K562 (cell line): ENCODE data around the gene TMPRSS9. TPM values are rescaled to one million over a fixed set of nuclear protein-coding genes. Genes with fewer than 3 reads are reported as not detected.
A peak's percentile ranks its signal among the peaks of the same experiment; 100 is the strongest.

Source experiments
- BCOR ChIP-seq: fragments of 450-650 bp; IDR thresholded peaks from 2 replicates; pipeline ENCODE4 v1.6.1; 2016
- CBX5 ChIP-seq: IDR thresholded peaks from 2 replicates; pipeline ENCODE4 v1.6.1; 2014; ENCODE audit warnings: low read depth, borderline replicate concordance
- CHCHD3 ChIP-seq: fragments of 250-450 bp; sonication (Bioruptor Pico); IDR thresholded peaks from 2 replicates; pipeline ENCODE4 v2.1.2; 2022; ENCODE audit warnings: mild to moderate bottlenecking
- CREB3L1 ChIP-seq: fragments of 450-650 bp; IDR thresholded peaks from 2 replicates; pipeline ENCODE4 v1.6.1; 2014; ENCODE audit warnings: low read depth, mild to moderate bottlenecking, moderate library complexity, borderline replicate concordance
- CTBP1 ChIP-seq: fragments of 450-650 bp; IDR thresholded peaks from 2 replicates; pipeline ENCODE4 v1.6.1; 2016; ENCODE audit warnings: borderline replicate concordance
- CUX1 ChIP-seq: fragments of 200-800 bp; sonication (Bioruptor generic); IDR thresholded peaks from 2 replicates; pipeline ENCODE4 v1.6.1; 2016; ENCODE audit warnings: missing genetic modification characterization, missing compliant biosample characterization
- EWSR1 ChIP-seq: fragments of 450-650 bp; IDR thresholded peaks from 2 replicates; pipeline ENCODE4 v1.6.1; 2018; ENCODE audit warnings: borderline replicate concordance, mild to moderate bottlenecking, low read depth, moderate library complexity; ENCODE audit not compliant: partially characterized antibody
- GABPB1 ChIP-seq: sonication (generic); formaldehyde crosslinking; IDR thresholded peaks from 2 replicates; pipeline ENCODE4 v1.8.0; 2022; ENCODE audit warnings: mild to moderate bottlenecking, missing genetic modification reagents
- KDM4B ChIP-seq, 2 experiments: fragments of 450-650 bp in 1 of 2; sonication (generic) in 1 of 2; IDR thresholded peaks; 2 replicates each; pipeline ENCODE4 v1.6.1; 2016 to 2017; ENCODE audit warnings: borderline replicate concordance in 2 of 2, antibody characterized with exemption in 1 of 2, low read depth in 1 of 2, mild to moderate bottlenecking in 1 of 2
- LARP7 ChIP-seq: fragments of 450-650 bp; IDR thresholded peaks from 2 replicates; pipeline ENCODE4 v1.6.1; 2016
- NONO ChIP-seq, 2 experiments: fragments of 200-400 bp in 1 of 2; fragments of 450-650 bp in 1 of 2; formaldehyde crosslinking in 1 of 2; IDR thresholded peaks; 2 replicates each; pipeline ENCODE4 v1.6.1; 2017; ENCODE audit warnings: low read depth in 2 of 2, mild to moderate bottlenecking in 2 of 2, moderate library complexity in 2 of 2, low read length in 1 of 2
- POLR2AphosphoS5 ChIP-seq: IDR thresholded peaks from 2 replicates; pipeline ENCODE4 v1.6.1; 2011; ENCODE audit warnings: mild to moderate bottlenecking, low read depth, low read length, moderate library complexity; ENCODE audit not compliant: control insufficient read depth, insufficient read depth
- SMARCB1 ChIP-seq: IDR thresholded peaks from 2 replicates; pipeline ENCODE4 v1.6.1; 2011; ENCODE audit warnings: improper control_type of control experiment, low read depth; ENCODE audit not compliant: insufficient read length
- SOX6 ChIP-seq: fragments of 450-650 bp; IDR thresholded peaks from 2 replicates; pipeline ENCODE4 v1.6.1; 2014; ENCODE audit warnings: mild to moderate bottlenecking
- SP1 ChIP-seq: sonication (generic); formaldehyde crosslinking; IDR thresholded peaks from 2 replicates; pipeline ENCODE4 v1.8.1; 2022; ENCODE audit warnings: mild to moderate bottlenecking, missing genetic modification reagents
- SRF ChIP-seq, 2 experiments: fragments of 250-450, 450-650 bp in 1 of 2; sonication (Bioruptor Pico) in 1 of 2; sonication (generic) in 1 of 2; formaldehyde crosslinking; IDR thresholded peaks; 2 replicates each; pipeline versions ENCODE4 v1.5.0 to v1.5.1; 2020 to 2022; ENCODE audit warnings: mild to moderate bottlenecking in 1 of 2, missing genetic modification reagents in 1 of 2
- SRSF7 ChIP-seq: fragments of 200-400 bp; formaldehyde crosslinking; optimal IDR thresholded peaks from 2 replicates; pipeline ENCODE3; 2017; ENCODE audit warnings: mild to moderate bottlenecking, low read depth, low read length
- ZBED1 ChIP-seq: IDR thresholded peaks from 2 replicates; pipeline ENCODE4 v1.6.1; 2014
- ZBTB1 ChIP-seq: sonication (generic); formaldehyde crosslinking; IDR thresholded peaks from 2 replicates; pipeline ENCODE4 v1.8.1; 2023; ENCODE audit warnings: missing genetic modification reagents, low read depth, mild to moderate bottlenecking, borderline replicate concordance
- ZBTB7A ChIP-seq: IDR thresholded peaks from 2 replicates; pipeline ENCODE4 v1.6.1; 2011; ENCODE audit warnings: low read depth, mild to moderate bottlenecking, low read length, moderate library complexity, borderline replicate concordance; ENCODE audit not compliant: control insufficient read depth
- ZNF24 ChIP-seq: fragments of 450-650 bp; IDR thresholded peaks from 2 replicates; pipeline ENCODE4 v1.6.1; 2016
- ZNF408 ChIP-seq: fragments of 250-450 bp; sonication (Bioruptor Pico); IDR thresholded peaks from 2 replicates; pipeline ENCODE4 v1.4.0; 2020; ENCODE audit warnings: low read depth, mild to moderate bottlenecking, moderate library complexity
- ZNF589 ChIP-seq: fragments of 200-800 bp; sonication (Bioruptor generic); IDR thresholded peaks from 2 replicates; pipeline ENCODE4 v1.6.1; 2016; ENCODE audit warnings: low read depth, missing genetic modification characterization, missing compliant biosample characterization
- polyA plus RNA-seq, 8 experiments: library from polyadenylated mRNA; depleted of rRNA in 4 of 8; stranded (reverse) in 5 of 8; unstranded in 3 of 8; fragments of >200 nt; fragmentation: Nextera tagmentation in 2 of 8; fragmentation: Illumina TruSeq in 1 of 8; extraction: Ambion mirVana in 2 of 8; extraction: Trizol in 1 of 8; gene quantifications; 2 replicates each; pipeline versions ENCODE4 v1.2.1 to v1.2.3, GENCODE V29; 2011 to 2014; ENCODE audit warnings: inconsistent platforms in 1 of 8, missing spikeins in 1 of 8
- total RNA-seq, 7 experiments: library from RNA; depleted of rRNA in 6 of 7; stranded (reverse); fragments of >200 nt in 6 of 7; fragmentation: Illumina TruSeq in 2 of 7; extraction: Trizol in 2 of 7; gene quantifications; 2 replicates each; pipeline versions ENCODE4 v1.2.1 to v1.2.3, GENCODE V29; 2011 to 2021; ENCODE audit warnings: low replicate concordance in 1 of 7

Gene TMPRSS9
- total and polyA plus RNA-seq, 9 of the 15 experiments (the other 6 are each of a cell fraction or from before 2014, with no cell fraction given): 0.01 to 0.03 TPM; not detected in 7

- TF ChIP-seq CUX1 (CRISPR knock-in tag) (no peak), CBX5 (no peak), SMARCB1 (no peak), ZNF408 (no peak), EWSR1 (no peak), CHCHD3 (CRISPR knock-in tag) (no peak), KDM4B (IDR thresholded peaks at IDR 0.05; ENCODE audit: borderline replicate concordance in 2 of 2, low read depth in 1 of 2) (0 out of 4 replicates have a peak, but pooled peaks of 1 of the 2 experiments have one; percentile 38), SOX6 (peak; percentile 38; the same call in 1 of the 2 replicates), SP1 (peak; percentile 75), BCOR (peak; percentile 16; the same call in 1 of the 2 replicates), NONO (IDR thresholded peaks at IDR 0.05; ENCODE audit: low read depth in 2 of 2, low read length in 1 of 2) (peak in 1 of 2 experiments; percentile 76; a peak in 1 of 4 replicates), POLR2AphosphoS5 (no peak), ZNF589 (CRISPR knock-in tag) (0 out of 2 replicates have a peak, but pooled peaks have one; percentile 40), ZNF24 (0 out of 2 replicates have a peak, but pooled peaks have one; percentile 19), LARP7 (no peak), SRSF7 (no peak), ZBED1 (no peak), ZBTB7A (peak; percentile 99), ZBTB1 (CRISPR knock-in tag) (0 out of 2 replicates have a peak, but pooled peaks have one; percentile 51), CTBP1 (peak; percentile 66), SRF (CRISPR knock-in tag; IDR thresholded peaks at IDR 0.05) (no peak), GABPB1 (peak; percentile 85), CREB3L1 (no peak)
These were observed 114.4 kb downstream of the TMPRSS9 start (continued) for GRCh38 chr19:2474232-2475017.
